ENCODE results near the gene TMPRSS6.

The TMPRSS6 gene

DNA sequence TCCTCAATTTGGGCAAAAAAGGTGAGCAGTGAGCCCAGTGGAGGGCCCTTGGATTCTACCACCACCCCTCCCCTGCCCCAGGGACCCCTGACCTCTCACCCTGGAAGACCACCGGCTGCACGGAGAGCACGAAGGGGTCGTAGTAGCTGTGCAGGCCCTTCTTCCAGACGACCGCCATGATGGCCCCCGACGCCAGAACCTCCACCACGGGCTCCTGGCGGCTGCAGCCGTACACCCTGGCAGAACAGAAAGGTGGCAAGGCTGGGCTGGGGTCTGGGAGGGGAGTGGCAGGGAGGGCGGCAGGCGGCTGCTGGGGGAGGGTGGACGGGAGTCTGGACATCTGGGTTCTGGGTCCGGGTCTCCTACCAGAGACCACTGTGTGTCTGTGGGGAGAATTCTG is 23.3 kb downstream of the TMPRSS6 start:
- Histone ChIP-seq H3K4me3 (ENCODE audit: low read depth, low read length, poor library complexity, severe bottlenecking) (no peak overlapping the region), H3K27me3 (ENCODE audit: insufficient read depth, low read length) (peaks cover 10% of the 10 kb centered on the region; the same call in 1 of the 2 replicates), H3K4me2 (ENCODE audit: low read length) (no peak overlapping the region), H3F3A (ENCODE audit: insufficient read depth, low read length) (no peaks in the 10 kb centered on the region), H3K79me2 (ENCODE audit: insufficient read depth, low read length) (no peaks in the 10 kb centered on the region), H3K4me1 (ENCODE audit: insufficient read depth, low read length, severe bottlenecking) (no peaks in the 10 kb centered on the region), H3K9me2 (ENCODE audit: low read depth, low read length) (no peaks in the 10 kb centered on the region), H3K9ac (ENCODE audit: low read length) (no peak overlapping the region), H3K36me3 (ENCODE audit: insufficient read depth, low read length) (no peaks in the 10 kb centered on the region), H2AFZ (ENCODE audit: low read length) (no peak overlapping the region), H4K20me1 (ENCODE audit: insufficient read depth, low read length) (no peaks in the 10 kb centered on the region), H3K9me3 (ENCODE audit: low read length) (no peaks in the 10 kb centered on the region), H3K27ac (ENCODE audit: low read depth, low read length, poor library complexity, severe bottlenecking) (no peak overlapping the region)
- no peak for TF ChIP-seq EZH2 (IDR thresholded peaks at IDR 0.05; ENCODE audit: borderline replicate concordance, low read length)
- TF ChIP-seq, protein P1, sequence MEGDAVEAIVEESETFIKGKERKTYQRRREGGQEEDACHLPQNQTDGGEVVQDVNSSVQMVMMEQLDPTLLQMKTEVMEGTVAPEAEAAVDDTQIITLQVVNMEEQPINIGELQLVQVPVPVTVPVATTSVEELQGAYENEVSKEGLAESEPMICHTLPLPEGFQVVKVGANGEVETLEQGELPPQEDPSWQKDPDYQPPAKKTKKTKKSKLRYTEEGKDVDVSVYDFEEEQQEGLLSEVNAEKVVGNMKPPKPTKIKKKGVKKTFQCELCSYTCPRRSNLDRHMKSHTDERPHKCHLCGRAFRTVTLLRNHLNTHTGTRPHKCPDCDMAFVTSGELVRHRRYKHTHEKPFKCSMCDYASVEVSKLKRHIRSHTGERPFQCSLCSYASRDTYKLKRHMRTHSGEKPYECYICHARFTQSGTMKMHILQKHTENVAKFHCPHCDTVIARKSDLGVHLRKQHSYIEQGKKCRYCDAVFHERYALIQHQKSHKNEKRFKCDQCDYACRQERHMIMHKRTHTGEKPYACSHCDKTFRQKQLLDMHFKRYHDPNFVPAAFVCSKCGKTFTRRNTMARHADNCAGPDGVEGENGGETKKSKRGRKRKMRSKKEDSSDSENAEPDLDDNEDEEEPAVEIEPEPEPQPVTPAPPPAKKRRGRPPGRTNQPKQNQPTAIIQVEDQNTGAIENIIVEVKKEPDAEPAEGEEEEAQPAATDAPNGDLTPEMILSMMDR (IDR thresholded peaks at IDR 0.05; ENCODE audit: low read length) = no peak

GRCh38 chr22:37084385-37084784 is 25.1 kb downstream of the TMPRSS6 start:
- Histone ChIP-seq H3K4me1 (ENCODE audit: insufficient read depth, low read length, severe bottlenecking) (no peaks in the 10 kb centered on the region), H3K4me2 (ENCODE audit: low read length) (no peak overlapping the region), H3K79me2 (ENCODE audit: insufficient read depth, low read length) (no peaks in the 10 kb centered on the region), H2AFZ (ENCODE audit: low read length) (no peak overlapping the region), H3K9ac (ENCODE audit: low read length) (no peak overlapping the region), H3K9me3 (ENCODE audit: low read length) (no peaks in the 10 kb centered on the region), H3F3A (ENCODE audit: insufficient read depth, low read length) (no peaks in the 10 kb centered on the region), H3K27me3 (ENCODE audit: insufficient read depth, low read length) (peaks cover 11% of the 10 kb centered on the region; the same call in 1 of the 2 replicates), H3K36me3 (ENCODE audit: insufficient read depth, low read length) (no peaks in the 10 kb centered on the region), H3K4me3 (ENCODE audit: low read depth, low read length, poor library complexity, severe bottlenecking) (no peak overlapping the region), H4K20me1 (ENCODE audit: insufficient read depth, low read length) (no peaks in the 10 kb centered on the region), H3K9me2 (ENCODE audit: low read depth, low read length) (no peaks in the 10 kb centered on the region), H3K27ac (ENCODE audit: low read depth, low read length, poor library complexity, severe bottlenecking) (no peak overlapping the region)
- TF ChIP-seq EZH2 (IDR thresholded peaks at IDR 0.05; ENCODE audit: borderline replicate concordance, low read length) = no peak
- TF ChIP-seq, protein P1 (IDR thresholded peaks at IDR 0.05; ENCODE audit: low read length) = no peak

DNA sequence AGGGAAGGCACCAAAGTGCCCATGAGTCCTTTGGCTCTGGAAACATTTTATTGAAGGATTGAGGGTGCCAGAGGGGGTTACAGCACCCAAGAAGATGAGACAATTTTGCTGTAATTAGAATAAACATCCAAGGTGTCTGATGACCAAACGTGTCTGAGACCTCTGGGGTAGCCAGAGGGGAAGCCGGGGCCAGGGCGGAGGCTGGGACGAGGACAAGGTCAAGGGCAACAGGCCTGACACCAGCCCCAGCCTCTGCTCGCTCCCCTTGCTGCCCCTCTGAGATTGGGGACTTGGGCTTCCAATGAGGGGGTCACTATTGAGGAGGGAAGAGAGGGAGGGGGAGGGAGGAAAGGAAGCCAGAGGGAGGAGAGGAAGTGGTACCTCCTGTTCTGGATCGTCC is 25.6 kb downstream of the TMPRSS6 start:
- H3K9ac ChIP-seq (ENCODE audit: low read length) = no peak overlapping the region

More for the DNA sequence above, 25.6 kb downstream of the TMPRSS6 start:
- no peaks in the 10 kb centered on the region for H3K9me2 ChIP-seq (ENCODE audit: low read depth, low read length)
- H3K79me2 ChIP-seq (ENCODE audit: insufficient read depth, low read length) = no peaks in the 10 kb centered on the region
- H3K27me3 ChIP-seq (ENCODE audit: insufficient read depth, low read length) = peaks cover 11% of the 10 kb centered on the region; the same call in 1 of the 2 replicates
- no peaks in the 10 kb centered on the region for H3K9me3 ChIP-seq (ENCODE audit: low read length)
- H3K36me3 ChIP-seq (ENCODE audit: insufficient read depth, low read length) = no peaks in the 10 kb centered on the region
- H3K4me2 ChIP-seq (ENCODE audit: low read length) = no peak overlapping the region
- H3F3A ChIP-seq (ENCODE audit: insufficient read depth, low read length) = no peaks in the 10 kb centered on the region
- H2AFZ ChIP-seq (ENCODE audit: low read length) = no peak overlapping the region
- TF ChIP-seq, protein P1 (IDR thresholded peaks at IDR 0.05; ENCODE audit: low read length) = no peak
- no peak for TF ChIP-seq EZH2 (IDR thresholded peaks at IDR 0.05; ENCODE audit: borderline replicate concordance, low read length)
- H4K20me1 ChIP-seq (ENCODE audit: insufficient read depth, low read length) = no peaks in the 10 kb centered on the region
- H3K4me3 ChIP-seq (ENCODE audit: low read depth, low read length, poor library complexity, severe bottlenecking) = no peak overlapping the region
- H3K27ac ChIP-seq (ENCODE audit: low read depth, low read length, poor library complexity, severe bottlenecking) = no peak overlapping the region
- H3K4me1 ChIP-seq (ENCODE audit: insufficient read depth, low read length, severe bottlenecking) = no peaks in the 10 kb centered on the region
